DOHH2 (cell line): ENCODE data around the gene FRS2.

Experiments
- H3F3A ChIP-seq: fragments of 200-600 bp; sonication (generic), shearing (Covaris generic); 2 replicates; pipeline ENCODE4 v1.6.0; 2016; ENCODE audit warnings: antibody characterized with exemption, mild to moderate bottlenecking; ENCODE audit not compliant: control insufficient read depth, insufficient read depth
- H3K27ac ChIP-seq: fragments of 200-600 bp; sonication (generic); 2 replicates; pipeline ENCODE4 v1.5.1; 2014; ENCODE audit warnings: low read depth, mild to moderate bottlenecking, low read length, moderate library complexity
- H3K27me3 ChIP-seq: fragments of 200-600 bp; sonication (generic); 2 replicates; pipeline ENCODE4 v1.6.1; 2014; ENCODE audit warnings: mild to moderate bottlenecking, low read length, mixed read lengths; ENCODE audit not compliant: control insufficient read depth
- H3K36me3 ChIP-seq: fragments of 200-600 bp; sonication (generic); 2 replicates; pipeline ENCODE4 v1.6.1; 2014; ENCODE audit warnings: mild to moderate bottlenecking, low read length, moderate library complexity, mixed read lengths; ENCODE audit not compliant: control insufficient read depth
- H3K4me1 ChIP-seq: fragments of 200-600 bp; sonication (generic); 2 replicates; pipeline ENCODE4 v1.6.1; 2014; ENCODE audit warnings: mild to moderate bottlenecking, low read length, mixed read lengths; ENCODE audit not compliant: control insufficient read depth
- H3K4me2 ChIP-seq: fragments of 200-600 bp; sonication (generic); 2 replicates; pipeline ENCODE4 v1.6.0; 2014; ENCODE audit warnings: mild to moderate bottlenecking, low read length, moderate library complexity
- H3K4me3 ChIP-seq: fragments of 200-600 bp; sonication (generic); 2 replicates; pipeline ENCODE4 v1.5.1; 2014; ENCODE audit warnings: mild to moderate bottlenecking, low read length, mixed read lengths
- H3K79me2 ChIP-seq: fragments of 200-600 bp; sonication (generic); 2 replicates; pipeline ENCODE4 v1.6.1; 2014; ENCODE audit warnings: mild to moderate bottlenecking, low read length, mixed read lengths; ENCODE audit not compliant: control insufficient read depth
- H3K9me2 ChIP-seq: fragments of 200-600 bp; sonication (generic); replicated peaks from 2 replicates; pipeline ENCODE4 v1.6.1; 2014; ENCODE audit warnings: mild to moderate bottlenecking, low read length, mixed read lengths; ENCODE audit not compliant: control insufficient read depth
- H3K9me3 ChIP-seq: fragments of 200-600 bp; sonication (generic); 2 replicates; pipeline ENCODE4 v1.6.1; 2014; ENCODE audit warnings: antibody characterized with exemption, low read length, mixed read lengths; ENCODE audit not compliant: control insufficient read depth, insufficient read depth
- H4K20me1 ChIP-seq: fragments of 200-600 bp; sonication (generic); 2 replicates; pipeline ENCODE4 v1.6.0; 2014; ENCODE audit warnings: low read depth, mild to moderate bottlenecking, antibody characterized with exemption, low read length, moderate library complexity; ENCODE audit not compliant: control insufficient read depth, insufficient read depth
- EZH2phosphoT487 ChIP-seq: fragments of 200-600 bp; sonication (generic); IDR thresholded peaks from 2 replicates; pipeline ENCODE4 v1.6.1; 2017; ENCODE audit warnings: borderline replicate concordance, mild to moderate bottlenecking, antibody characterized with exemption, low read length, moderate library complexity, mixed read lengths
- TF ChIP-seq, protein P1 (sequence below): fragments of 200-600 bp; sonication (generic); IDR thresholded peaks from one replicate; pipeline ENCODE4 v1.5.1; 2014; ENCODE audit warnings: antibody characterized with exemption, mild to moderate bottlenecking, low read depth, low read length; ENCODE audit not compliant: poor library complexity, severe bottlenecking

FRS2 gene

GRCh38 chr12:69608114-69608513 is 137.9 kb downstream of the FRS2 start:
- H3K79me2 ChIP-seq = no peaks in the 10 kb centered on the region
- no peaks in the 10 kb centered on the region for H3K9me2 ChIP-seq
- TF ChIP-seq, protein P1, sequence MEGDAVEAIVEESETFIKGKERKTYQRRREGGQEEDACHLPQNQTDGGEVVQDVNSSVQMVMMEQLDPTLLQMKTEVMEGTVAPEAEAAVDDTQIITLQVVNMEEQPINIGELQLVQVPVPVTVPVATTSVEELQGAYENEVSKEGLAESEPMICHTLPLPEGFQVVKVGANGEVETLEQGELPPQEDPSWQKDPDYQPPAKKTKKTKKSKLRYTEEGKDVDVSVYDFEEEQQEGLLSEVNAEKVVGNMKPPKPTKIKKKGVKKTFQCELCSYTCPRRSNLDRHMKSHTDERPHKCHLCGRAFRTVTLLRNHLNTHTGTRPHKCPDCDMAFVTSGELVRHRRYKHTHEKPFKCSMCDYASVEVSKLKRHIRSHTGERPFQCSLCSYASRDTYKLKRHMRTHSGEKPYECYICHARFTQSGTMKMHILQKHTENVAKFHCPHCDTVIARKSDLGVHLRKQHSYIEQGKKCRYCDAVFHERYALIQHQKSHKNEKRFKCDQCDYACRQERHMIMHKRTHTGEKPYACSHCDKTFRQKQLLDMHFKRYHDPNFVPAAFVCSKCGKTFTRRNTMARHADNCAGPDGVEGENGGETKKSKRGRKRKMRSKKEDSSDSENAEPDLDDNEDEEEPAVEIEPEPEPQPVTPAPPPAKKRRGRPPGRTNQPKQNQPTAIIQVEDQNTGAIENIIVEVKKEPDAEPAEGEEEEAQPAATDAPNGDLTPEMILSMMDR = no peak
- TF ChIP-seq EZH2phosphoT487 = no peak
- no peak overlapping the region for H3K4me3 ChIP-seq
- H3K4me1 ChIP-seq = no peaks in the 10 kb centered on the region
- H3K9me3 ChIP-seq = no peaks in the 10 kb centered on the region
- no peaks in the 10 kb centered on the region for H4K20me1 ChIP-seq
- H3K4me2 ChIP-seq = no peak overlapping the region
- H3K27me3 ChIP-seq = no peaks in the 10 kb centered on the region
- peaks cover 6% of the 10 kb centered on the region; the same call in 1 of the 2 replicates for H3F3A ChIP-seq
- H3K27ac ChIP-seq = no peak overlapping the region
- H3K36me3 ChIP-seq = peaks cover 5% of the 10 kb centered on the region

DNA sequence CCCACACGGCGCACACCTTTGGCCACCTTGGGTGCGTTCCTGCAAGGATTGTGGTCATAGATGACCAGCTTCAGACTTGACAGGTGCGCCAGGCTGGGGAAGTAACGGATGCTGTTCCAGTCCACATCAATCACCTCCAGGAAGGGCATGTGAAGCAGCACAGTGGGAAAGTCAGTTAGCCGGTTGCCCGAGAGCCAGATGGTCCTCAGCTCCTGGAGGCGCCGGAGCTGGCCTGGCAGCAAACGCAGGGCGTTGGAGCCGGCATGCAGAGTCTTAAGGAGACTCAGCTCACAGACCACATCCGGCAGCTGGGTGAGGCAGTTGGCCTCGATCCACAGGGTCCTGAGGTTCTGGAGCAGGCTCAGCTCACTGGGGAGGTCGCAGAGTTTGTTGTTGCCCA is 139.9 kb downstream of the FRS2 start:
- H3K9me2 ChIP-seq = no peaks in the 10 kb centered on the region
- no peaks in the 10 kb centered on the region for H3K27me3 ChIP-seq
- 0 out of 2 replicates have a peak, but pooled peaks cover 3% of the 10 kb centered on the region for H3F3A ChIP-seq
- H3K4me3 ChIP-seq = no peak overlapping the region
- no peaks in the 10 kb centered on the region for H3K9me3 ChIP-seq
- H3K79me2 ChIP-seq = no peaks in the 10 kb centered on the region
- H3K36me3 ChIP-seq = no peaks in the 10 kb centered on the region
- TF ChIP-seq, protein P1 = no peak
- no peak for TF ChIP-seq EZH2phosphoT487
- H3K27ac ChIP-seq = no peak overlapping the region
- no peaks in the 10 kb centered on the region for H4K20me1 ChIP-seq
- H3K4me1 ChIP-seq = no peaks in the 10 kb centered on the region
- no peak overlapping the region for H3K4me2 ChIP-seq

DNA sequence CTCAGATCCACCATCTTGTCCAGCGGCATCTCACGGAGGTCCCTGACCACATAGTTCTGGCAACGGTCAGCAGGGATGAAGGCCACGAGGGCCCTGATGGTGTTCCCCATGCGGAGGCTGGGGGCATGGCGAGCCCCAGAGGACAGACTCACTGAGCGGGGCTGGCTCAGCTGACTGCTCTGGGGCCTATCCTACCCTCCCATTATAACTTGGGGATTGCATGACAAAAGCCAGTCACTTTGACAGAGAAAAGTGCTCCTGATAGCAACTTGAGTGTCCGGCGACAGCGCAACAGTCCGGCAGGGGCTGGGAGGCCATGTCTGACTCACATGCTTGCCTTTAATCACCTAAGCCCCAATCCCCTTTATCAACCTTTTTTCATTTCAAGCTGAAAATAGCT is 140.5 kb downstream of the FRS2 start, which contains the start of gene LRRC10:
Gene LRRC10, minus strand, starts transcription at position 179 of the 400 bp plus-strand sequence. Its CDS starts 69 bp downstream, at position 110.
- no peak for TF ChIP-seq EZH2phosphoT487
- TF ChIP-seq, protein P1 = no peak
- Histone ChIP-seq H3K9me3 (no peaks in the 10 kb centered on the region), H4K20me1 (no peaks in the 10 kb centered on the region), H3F3A (0 out of 2 replicates have a peak, but pooled peaks cover 3% of the 10 kb centered on the region), H3K4me3 (no peak within 1 kb of the TSS), H3K79me2 (no peaks in the 10 kb centered on the region), H3K4me1 (no peaks in the 10 kb centered on the region), H3K4me2 (no peak within 1 kb of the TSS), H3K9me2 (no peaks in the 10 kb centered on the region), H3K36me3 (no peaks in the 10 kb centered on the region), H3K27me3 (no peaks in the 10 kb centered on the region), H3K27ac (no peak within 1 kb of the TSS)
